Measurements from ENCODE around the gene DENND1B. TPM values are rescaled to one million over a fixed set of nuclear protein-coding genes. Genes with fewer than 3 reads are reported as not detected.

The DENND1B gene
- total RNA-seq, 1 experiment from 2014 or later: 6.3 TPM

- peaks cover 2 to 5% of the 10 kb centered on the region in 2 experiments; a peak in 3 of 5 replicates for H3K9me3 Mint-ChIP-seq
- no peak overlapping the region for H3K4ac ChIP-seq (ENCODE audit: low read depth, low read length)
Observed at GRCh38 chr1:197779921-197780320, 4.6 kb upstream of the DENND1B start.

More at GRCh38 chr1:197779921-197780320, 4.6 kb upstream of the DENND1B start:
- Histone ChIP-seq H3K23ac (ENCODE audit: insufficient read length, low read depth, low read length) (no peak overlapping the region), H2AK5ac (ENCODE audit: insufficient read length, low read length) (no peak overlapping the region), H3T11ph (ENCODE audit: low read length) (no peak overlapping the region), H4K91ac (ENCODE audit: insufficient read length, low read depth, low read length) (no peak overlapping the region), H3K27me3 (ENCODE audit: insufficient read depth, low read length) (no peaks in the 10 kb centered on the region), H3K9ac (ENCODE audit: extremely low read depth, insufficient read length, low read length) (no peak overlapping the region), H3K9me3 (ENCODE audit: control insufficient read depth, low read depth, low read length) (no peaks in the 10 kb centered on the region), H3K56ac (ENCODE audit: insufficient read length, low read depth, low read length) (no peak overlapping the region), H2BK12ac (ENCODE audit: insufficient read length, low read depth, low read length) (no peak overlapping the region), H3K23me2 (ENCODE audit: insufficient read length, low read depth, low read length, poor library complexity, severe bottlenecking) (no peaks in the 10 kb centered on the region), H3K18ac (ENCODE audit: insufficient read length, low read depth, low read length) (no peak overlapping the region), H3K27ac (ENCODE audit: insufficient read length, low read depth, low read length) (no peak overlapping the region), H2BK120ac (ENCODE audit: low read depth, low read length, poor library complexity, severe bottlenecking) (no peak overlapping the region), H3K4me1 (ENCODE audit: insufficient read depth, low read length) (no peaks in the 10 kb centered on the region; the same call in 1 of the 2 replicates), H3K79me2 (ENCODE audit: insufficient read depth, low read length) (no peaks in the 10 kb centered on the region), H3K14ac (ENCODE audit: insufficient read depth, low read length) (no peak overlapping the region), H3K4me2 (ENCODE audit: insufficient read depth, insufficient read length, low read length) (no peak overlapping the region), H3K79me1 (ENCODE audit: insufficient read depth, low read depth, low read length, poor library complexity, severe bottlenecking) (no peaks in the 10 kb centered on the region), H2BK5ac (ENCODE audit: insufficient read length, low read length) (no peak overlapping the region), H4K5ac (ENCODE audit: insufficient read length, low read depth, low read length) (no peak overlapping the region), H2BK20ac (ENCODE audit: low read depth, low read length, poor library complexity, severe bottlenecking) (no peak overlapping the region), H4K20me1 (ENCODE audit: control insufficient read depth, insufficient read depth, insufficient read length) (no peaks in the 10 kb centered on the region), H4K8ac (replicated peaks; ENCODE audit: insufficient read length, low read depth, low read length) (no peak overlapping the region), H2AFZ (ENCODE audit: low read length) (no peak overlapping the region), H2BK15ac (ENCODE audit: low read depth, low read length) (no peak overlapping the region)
- DNase-seq: no peak
- TF ChIP-seq CTCF (conservative IDR thresholded peaks at IDR 0.05): no peak
- H3K4me1 Mint-ChIP-seq: peaks cover 6 to 8% of the 10 kb centered on the region in 2 experiments
- no peak overlapping the region for H3K27ac Mint-ChIP-seq
- peaks cover 0 to 10% (median 0%) of the 10 kb centered on the region in 3 experiments; a peak in 2 of 7 replicates for H3K36me3 Mint-ChIP-seq (ENCODE audit: insufficient read depth in 1 of 3, low read depth in 3 of 3)
- peaks cover 2% of the 10 kb centered on the region for H3K27me3 Mint-ChIP-seq (ENCODE audit: low read depth)
- H3K4me3 Mint-ChIP-seq: no peak overlapping the region
